Astrocyte (in vitro differentiated cells and primary cell): ENCODE results near the gene MLPH. TPM values are rescaled to one million over a fixed set of nuclear protein-coding genes. Genes with fewer than 3 reads are reported as not detected.

Experiments
- DNase-seq: peaks from one replicate; pipeline ENCODE4 v3.0.0-alpha.2; 2010; ENCODE audit warnings: low read depth
- FAIRE-seq: peaks from 2 replicates; lab custom pipeline; 2011; peaks lifted over from hg19 to GRCh38; lab: Jason Lieb, UNC
- H2AFZ ChIP-seq: 2 replicates; pipeline ENCODE4 v1.6.0; 2012; ENCODE audit warnings: low read depth, low read length, inconsistent platforms
- H3K27ac ChIP-seq: 2 replicates; pipeline ENCODE4 v1.5.1; 2011; ENCODE audit warnings: low read depth, low read length, inconsistent platforms
- H3K27me3 ChIP-seq: 2 replicates; pipeline ENCODE4 v1.6.0; 2011; ENCODE audit warnings: low read length, inconsistent platforms; ENCODE audit not compliant: insufficient read depth
- H3K36me3 ChIP-seq: 2 replicates; pipeline ENCODE4 v1.5.1; 2011; ENCODE audit warnings: low read length, inconsistent platforms; ENCODE audit not compliant: insufficient read depth
- H3K4me1 ChIP-seq: 2 replicates; pipeline ENCODE4 v1.5.1; 2011; ENCODE audit warnings: low read length, inconsistent platforms; ENCODE audit not compliant: insufficient read depth
- H3K4me2 ChIP-seq: 2 replicates; pipeline ENCODE4 v1.6.0; 2012; ENCODE audit warnings: low read length, inconsistent platforms
- H3K4me3 ChIP-seq: 2 replicates; pipeline ENCODE4 v1.5.1; 2011; ENCODE audit warnings: low read depth, mild to moderate bottlenecking, low read length, inconsistent platforms; ENCODE audit not compliant: insufficient read depth
- H3K79me2 ChIP-seq: 2 replicates; pipeline ENCODE4 v1.6.0; 2012; ENCODE audit warnings: mild to moderate bottlenecking, low read length, inconsistent platforms; ENCODE audit not compliant: insufficient read depth
- H3K9ac ChIP-seq: 2 replicates; pipeline ENCODE4 v1.6.0; 2012; ENCODE audit warnings: mild to moderate bottlenecking, low read length, inconsistent platforms
- H3K9me3 ChIP-seq: 2 replicates; pipeline ENCODE4 v1.5.1; 2012; ENCODE audit warnings: low read depth, mild to moderate bottlenecking, low read length, inconsistent platforms; ENCODE audit not compliant: insufficient read depth
- H4K20me1 ChIP-seq: 2 replicates; pipeline ENCODE4 v1.6.0; 2012; ENCODE audit warnings: low read length, inconsistent platforms; ENCODE audit not compliant: insufficient read depth
- H3K27ac Mint-ChIP-seq: one replicate; pipeline ENCODE4 v1.8.0; 2021; ENCODE audit warnings: mild to moderate bottlenecking, mixed read lengths; ENCODE audit not compliant: unreplicated experiment
- H3K27me3 Mint-ChIP-seq: one replicate; pipeline ENCODE4 v1.8.0; 2021; ENCODE audit warnings: low read depth, mixed read lengths; ENCODE audit not compliant: unreplicated experiment
- H3K36me3 Mint-ChIP-seq: one replicate; pipeline ENCODE4 v1.8.0; 2021; ENCODE audit warnings: low read depth, mixed read lengths; ENCODE audit not compliant: unreplicated experiment
- H3K4me1 Mint-ChIP-seq: one replicate; pipeline ENCODE4 v1.8.0; 2021; ENCODE audit warnings: low read depth, mixed read lengths; ENCODE audit not compliant: unreplicated experiment
- H3K4me3 Mint-ChIP-seq: one replicate; pipeline ENCODE4 v1.8.0; 2021; ENCODE audit warnings: mild to moderate bottlenecking, moderate library complexity, mixed read lengths; ENCODE audit not compliant: unreplicated experiment
- H3K9me3 Mint-ChIP-seq: one replicate; pipeline ENCODE4 v1.8.0; 2021; ENCODE audit warnings: mild to moderate bottlenecking, mixed read lengths; ENCODE audit not compliant: unreplicated experiment
- CTCF ChIP-seq: IDR thresholded peaks from 2 replicates; pipeline ENCODE4 v1.5.1; 2011; ENCODE audit warnings: low read depth, mild to moderate bottlenecking, inconsistent platforms, low read length, moderate library complexity; ENCODE audit not compliant: insufficient read depth
- EZH2 ChIP-seq: IDR thresholded peaks from 2 replicates; pipeline ENCODE4 v1.6.1; 2012; ENCODE audit warnings: mild to moderate bottlenecking, low read length, inconsistent platforms; ENCODE audit not compliant: insufficient read depth
- total RNA-seq: library from RNA; stranded (reverse); gene quantifications from 2 replicates; pipeline ENCODE4 v1.2.1, GENCODE V29; 2021

Gene MLPH
- total RNA-seq, 1 donor from 2014 or later = 14.2 TPM

GRCh38 chr2:237551071-237551574 lies 64.1 kb downstream of the MLPH start:
- no peaks in the 10 kb centered on the region for H3K4me1 Mint-ChIP-seq
- FAIRE-seq = no peak
- Histone ChIP-seq H3K9me3 (peaks cover 4% of the 10 kb centered on the region), H3K36me3 (peaks cover 72% of the 10 kb centered on the region), H2AFZ (no peak overlapping the region), H3K9ac (no peak overlapping the region), H3K79me2 (no peaks in the 10 kb centered on the region), H3K27ac (no peak overlapping the region), H4K20me1 (no peaks in the 10 kb centered on the region), H3K4me2 (no peak overlapping the region), H3K4me1 (no peaks in the 10 kb centered on the region), H3K27me3 (no peaks in the 10 kb centered on the region), H3K4me3 (no peak overlapping the region)
- no peak overlapping the region for H3K27ac Mint-ChIP-seq
- no peak overlapping the region for H3K4me3 Mint-ChIP-seq
- no peak for TF ChIP-seq CTCF
- no peak for TF ChIP-seq EZH2
- no peak for DNase-seq
- peaks cover 18% of the 10 kb centered on the region for H3K27me3 Mint-ChIP-seq
- peaks cover 19% of the 10 kb centered on the region for H3K9me3 Mint-ChIP-seq
- peaks cover 42% of the 10 kb centered on the region for H3K36me3 Mint-ChIP-seq

GRCh38 chr2:237552908-237553307 lies 65.9 kb downstream of the MLPH start:
- Histone ChIP-seq H3K4me1 (no peaks in the 10 kb centered on the region), H3K27ac (no peak overlapping the region), H3K4me3 (no peak overlapping the region), H3K36me3 (peaks cover 67% of the 10 kb centered on the region), H4K20me1 (no peaks in the 10 kb centered on the region), H3K79me2 (no peaks in the 10 kb centered on the region), H3K9ac (no peak overlapping the region), H3K4me2 (no peak overlapping the region), H2AFZ (no peak overlapping the region), H3K27me3 (no peaks in the 10 kb centered on the region), H3K9me3 (peaks cover 4% of the 10 kb centered on the region)
- Mint-ChIP-seq H3K36me3 (peaks cover 37% of the 10 kb centered on the region), H3K9me3 (peaks cover 23% of the 10 kb centered on the region), H3K27me3 (peaks cover 23% of the 10 kb centered on the region), H3K4me3 (no peak overlapping the region), H3K4me1 (no peaks in the 10 kb centered on the region), H3K27ac (no peak overlapping the region)
- no peak for FAIRE-seq
- TF ChIP-seq EZH2 = no peak
- TF ChIP-seq CTCF = no peak
- DNase-seq = no peak

- H3K4me3 Mint-ChIP-seq = no peak overlapping the region
- FAIRE-seq = no peak
- no peaks in the 10 kb centered on the region for H3K27me3 ChIP-seq
These were observed 66.9 kb downstream of the MLPH start for GRCh38 chr2:237553948-237554347.

More at GRCh38 chr2:237553948-237554347, 66.9 kb downstream of the MLPH start:
- H3K27ac Mint-ChIP-seq = no peak overlapping the region
- Histone ChIP-seq H3K4me1 (no peaks in the 10 kb centered on the region), H3K9ac (no peak overlapping the region), H3K4me2 (no peak overlapping the region), H3K9me3 (peaks cover 4% of the 10 kb centered on the region), H2AFZ (no peak overlapping the region), H4K20me1 (no peaks in the 10 kb centered on the region), H3K79me2 (no peaks in the 10 kb centered on the region), H3K36me3 (peaks cover 60% of the 10 kb centered on the region), H3K4me3 (no peak overlapping the region), H3K27ac (no peak overlapping the region)
- no peak for DNase-seq
- H3K9me3 Mint-ChIP-seq = peaks cover 23% of the 10 kb centered on the region
- no peaks in the 10 kb centered on the region for H3K4me1 Mint-ChIP-seq
- TF ChIP-seq EZH2 = no peak
- TF ChIP-seq CTCF = no peak
- peaks cover 25% of the 10 kb centered on the region for H3K27me3 Mint-ChIP-seq
- peaks cover 34% of the 10 kb centered on the region for H3K36me3 Mint-ChIP-seq
